GM23248 (cell line): ENCODE data around the gene ZNF526. TPM values are rescaled to one million over a fixed set of nuclear protein-coding genes. Genes with fewer than 3 reads are reported as not detected.

ENCODE experiments used
- DNase-seq: peaks from one replicate; pipeline ENCODE4 v3.0.0-alpha.2; 2015
- H2AFZ ChIP-seq: fragments of 200-600 bp; sonication (generic); 2 replicates; pipeline ENCODE4 v1.6.1; 2016; ENCODE audit warnings: antibody characterized with exemption
- H3F3A ChIP-seq: fragments of 200-600 bp; sonication (generic); 2 replicates; pipeline ENCODE4 v1.6.1; 2016; ENCODE audit warnings: mild to moderate bottlenecking, antibody characterized with exemption, mixed run types; ENCODE audit not compliant: insufficient read depth
- H3K27ac ChIP-seq: fragments of 200-600 bp; sonication (generic); 2 replicates; pipeline ENCODE4 v1.5.1; 2016; ENCODE audit warnings: mild to moderate bottlenecking
- H3K27me3 ChIP-seq: fragments of 200-600 bp; sonication (generic); replicated peaks from 2 replicates; pipeline ENCODE4 v1.6.1; 2016; ENCODE audit warnings: mild to moderate bottlenecking; ENCODE audit not compliant: insufficient read depth
- H3K36me3 ChIP-seq: fragments of 200-600 bp; sonication (generic); 2 replicates; pipeline ENCODE4 v1.6.1; 2016; ENCODE audit warnings: low read depth, mild to moderate bottlenecking
- H3K4me1 ChIP-seq: fragments of 200-600 bp; sonication (generic); 2 replicates; pipeline ENCODE4 v1.6.1; 2016; ENCODE audit warnings: mild to moderate bottlenecking; ENCODE audit not compliant: insufficient read depth
- H3K4me2 ChIP-seq: fragments of 200-600 bp; sonication (generic); one replicate; pipeline ENCODE4 v1.6.1; 2016; ENCODE audit warnings: mild to moderate bottlenecking; ENCODE audit not compliant: unreplicated experiment
- H3K4me3 ChIP-seq: fragments of 200-600 bp; sonication (generic); 2 replicates; pipeline ENCODE4 v1.5.1; 2016; ENCODE audit warnings: mild to moderate bottlenecking
- H3K79me2 ChIP-seq: fragments of 200-600 bp; sonication (generic); 2 replicates; pipeline ENCODE4 v1.6.1; 2016; ENCODE audit warnings: mild to moderate bottlenecking; ENCODE audit not compliant: insufficient read depth
- H3K9ac ChIP-seq: fragments of 200-600 bp; sonication (generic); 2 replicates; pipeline ENCODE4 v1.6.1; 2016; ENCODE audit warnings: mild to moderate bottlenecking
- H3K9me2 ChIP-seq: fragments of 200-600 bp; sonication (generic); 2 replicates; pipeline ENCODE4 v1.6.1; 2016; ENCODE audit warnings: mixed run types, mild to moderate bottlenecking, moderate library complexity; ENCODE audit not compliant: insufficient read depth
- H3K9me3 ChIP-seq: fragments of 200-600 bp; sonication (generic); one replicate; pipeline ENCODE4 v1.6.1; 2017; ENCODE audit warnings: low read depth
- H4K20me1 ChIP-seq: fragments of 200-600 bp; sonication (generic); 2 replicates; pipeline ENCODE4 v1.6.0; 2016; ENCODE audit not compliant: insufficient read depth
- EZH2 ChIP-seq: fragments of 200-600 bp; sonication (generic); IDR thresholded peaks from 2 replicates; pipeline ENCODE4 v1.6.1; 2018; ENCODE audit warnings: antibody characterized with exemption, mild to moderate bottlenecking; ENCODE audit not compliant: insufficient read depth, poor library complexity, severe bottlenecking
- EZH2phosphoT487 ChIP-seq: fragments of 200-600 bp; sonication (generic); IDR thresholded peaks from 2 replicates; pipeline ENCODE4 v1.6.1; 2018; ENCODE audit warnings: antibody characterized with exemption, moderate library complexity, mild to moderate bottlenecking, low read depth; ENCODE audit not compliant: insufficient read depth
- WGBS, 2 experiments: methylation state at CpG; one replicate each; pipeline ENCODE4 v1.1.6; 2015 to 2017; ENCODE audit warnings: low lambda C conversion rate in 2 of 2, low coverage in 1 of 2; ENCODE audit errors: missing lambda C conversion rate in 2 of 2; 5-methylcytosine and 5-hydroxymethylcytosine counted together
- in situ Hi-C: fragments of 300-500 bp; cut with MboI; formaldehyde crosslinking; loops from 2 replicates; pipeline ENCODE4 v1.15.0; 2020
- polyA plus RNA-seq: library from polyadenylated mRNA; unstranded; fragments of >200 nt; fragmentation: Nextera tagmentation; extraction: Ambion mirVana; gene quantifications from 2 replicates; pipeline ENCODE4 v1.2.1, GENCODE V29; 2016
- total RNA-seq: library from RNA; depleted of rRNA; stranded (reverse); fragments of >200 nt; shearing (Covaris generic); gene quantifications from 2 replicates; pipeline ENCODE4 v1.2.3, GENCODE V29; 2014

The ZNF526 gene
- total and polyA plus RNA-seq, 2 experiments from 2014 or later: 7.8 to 10.2 TPM

DNA sequence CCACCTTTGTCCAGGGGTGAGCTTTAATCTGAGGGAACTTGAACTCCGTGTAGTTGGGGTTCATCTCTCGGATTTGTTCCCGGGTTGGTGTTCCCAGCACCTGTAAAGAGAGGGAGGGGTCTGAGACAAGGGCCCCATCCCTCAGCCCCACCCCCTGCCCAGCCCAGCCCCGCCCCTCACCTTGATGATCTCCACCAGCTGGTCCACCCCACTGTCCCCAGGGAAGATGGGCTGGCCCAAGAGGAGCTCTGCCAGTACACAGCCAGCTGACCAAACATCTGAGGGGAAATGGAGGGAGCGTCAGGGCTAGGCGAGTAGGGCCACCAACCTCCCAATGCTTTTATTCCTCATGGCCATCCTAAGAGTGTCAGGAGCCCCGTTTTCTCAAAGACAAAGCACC lies 13.0 kb downstream of the ZNF526 start:
- TF ChIP-seq EZH2phosphoT487 (no peak), EZH2 (no peak)
- Histone ChIP-seq H3K9me3 (no peaks in the 10 kb centered on the region), H3K4me3 (no peak overlapping the region), H3K36me3 (peaks cover 18% of the 10 kb centered on the region; the same call in 1 of the 2 replicates), H3F3A (peaks cover 29% of the 10 kb centered on the region), H3K27me3 (no peaks in the 10 kb centered on the region), H3K4me1 (no peaks in the 10 kb centered on the region), H3K79me2 (peaks cover 79% of the 10 kb centered on the region), H4K20me1 (no peaks in the 10 kb centered on the region), H2AFZ (no peak overlapping the region), H3K4me2 (no peak overlapping the region), H3K27ac (no peak overlapping the region), H3K9me2 (no peaks in the 10 kb centered on the region), H3K9ac (no peak overlapping the region)
- in situ Hi-C loops: no loop called here
- no peak for DNase-seq
- 67 to 77% methylated on average over 5 to 7 of the region's 7 CpGs for WGBS, 2 experiments

DNA sequence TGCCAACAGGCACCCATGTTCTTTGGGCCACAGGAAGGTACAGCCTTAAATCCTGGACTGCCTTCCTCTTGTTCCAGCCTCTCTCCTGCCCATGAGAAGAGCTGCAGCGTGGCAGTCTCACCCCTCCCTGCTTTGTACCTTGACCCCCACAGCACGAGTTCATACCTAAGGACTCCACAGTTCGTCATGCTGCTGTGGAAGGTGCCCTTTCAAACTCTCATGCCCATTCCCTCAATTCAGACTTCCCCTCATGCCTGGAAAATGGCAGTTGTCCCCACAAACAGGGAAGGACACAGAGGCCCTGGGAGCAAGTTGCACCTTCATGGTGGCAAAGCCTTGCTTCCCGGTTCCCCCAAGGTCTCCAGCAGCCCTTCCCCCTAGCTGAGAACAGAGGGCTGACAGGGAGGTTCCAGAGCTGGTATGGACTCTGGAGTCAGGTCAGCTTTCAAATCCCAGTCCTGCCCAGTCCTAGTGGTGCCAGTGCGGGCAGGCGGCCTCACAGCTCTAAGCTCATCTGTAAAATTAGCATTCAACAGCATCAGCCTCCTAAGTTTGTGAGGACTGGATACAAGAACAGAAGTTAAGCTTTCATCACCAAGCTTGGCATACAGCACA lies 13.7 kb downstream of the ZNF526 start:
- Histone ChIP-seq H4K20me1 (no peaks in the 10 kb centered on the region), H3K4me1 (no peaks in the 10 kb centered on the region), H3K9ac (no peak overlapping the region), H3K27ac (no peak overlapping the region), H3K9me3 (no peaks in the 10 kb centered on the region), H3K9me2 (no peaks in the 10 kb centered on the region), H3K36me3 (peaks cover 18% of the 10 kb centered on the region; the same call in 1 of the 2 replicates), H3K4me3 (no peak overlapping the region), H3F3A (peaks cover 24% of the 10 kb centered on the region), H3K4me2 (no peak overlapping the region), H3K27me3 (no peaks in the 10 kb centered on the region), H2AFZ (no peak overlapping the region), H3K79me2 (peaks cover 79% of the 10 kb centered on the region)
- in situ Hi-C loops: no loop called here
- TF ChIP-seq EZH2 (no peak), EZH2phosphoT487 (no peak)
- WGBS, 2 experiments: 87 to 90% methylated on average over 6 of the region's 6 CpGs
- DNase-seq: no peak

DNA sequence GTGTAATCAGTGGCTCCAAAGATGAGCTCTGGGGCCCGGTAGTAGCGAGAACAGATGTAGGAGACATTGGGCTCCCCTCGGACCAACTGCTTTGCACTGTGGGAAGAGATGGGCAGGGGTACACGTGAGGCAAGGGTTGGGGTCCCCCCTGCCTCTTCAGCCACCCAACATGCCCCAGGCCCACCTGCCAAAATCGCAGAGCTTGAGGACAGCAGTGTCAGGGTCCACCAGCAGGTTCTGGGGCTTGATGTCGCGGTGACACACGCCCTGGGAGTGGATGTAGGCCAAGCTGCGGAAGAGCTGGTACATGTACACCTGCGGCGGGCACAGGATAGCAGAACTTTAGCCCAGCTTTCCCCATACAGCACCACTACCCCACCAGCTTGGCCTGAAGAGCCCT lies 14.3 kb downstream of the ZNF526 start:
- WGBS, 2 experiments: 90 to 93% methylated on average over 11 of the region's 11 CpGs
- no peaks in the 10 kb centered on the region for H4K20me1 ChIP-seq
- no peak overlapping the region for H3K4me3 ChIP-seq
- H3K36me3 ChIP-seq: peaks cover 18% of the 10 kb centered on the region; the same call in 1 of the 2 replicates
- H3K79me2 ChIP-seq: peaks cover 79% of the 10 kb centered on the region
- H3K9me2 ChIP-seq: no peaks in the 10 kb centered on the region
- no peaks in the 10 kb centered on the region for H3K9me3 ChIP-seq
- no peak overlapping the region for H2AFZ ChIP-seq
- no peaks in the 10 kb centered on the region for H3K27me3 ChIP-seq
- TF ChIP-seq EZH2: no peak
- no peak for TF ChIP-seq EZH2phosphoT487
- H3K27ac ChIP-seq: no peak overlapping the region
- in situ Hi-C loops: no loop called here
- H3F3A ChIP-seq: peaks cover 19% of the 10 kb centered on the region
- DNase-seq: no peak
- H3K9ac ChIP-seq: no peak overlapping the region
- H3K4me1 ChIP-seq: no peaks in the 10 kb centered on the region
- H3K4me2 ChIP-seq: no peak overlapping the region

DNA sequence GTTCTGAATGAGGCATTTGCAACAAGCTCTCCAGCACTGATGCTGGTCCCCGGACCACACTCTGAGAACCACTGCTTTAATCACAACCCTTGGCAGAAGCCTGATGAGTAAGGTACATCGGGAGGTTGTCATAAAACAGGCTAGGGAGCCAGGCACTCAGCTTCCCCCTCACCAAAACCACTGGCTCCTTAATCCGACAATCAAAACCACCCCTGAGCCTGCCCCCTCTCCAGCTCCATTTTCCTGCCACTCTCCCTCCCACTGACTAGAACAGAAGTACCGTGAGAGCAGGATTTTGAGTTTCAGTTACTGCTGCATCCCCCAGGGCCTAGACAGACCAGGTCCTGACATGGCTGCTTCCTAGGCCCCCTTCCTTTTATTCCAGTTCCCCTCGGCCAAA lies 15.1 kb downstream of the ZNF526 start:
- H3K36me3 ChIP-seq: peaks cover 18% of the 10 kb centered on the region; the same call in 1 of the 2 replicates
- H3K9ac ChIP-seq: no peak overlapping the region
- no peaks in the 10 kb centered on the region for H3K9me3 ChIP-seq
- no peaks in the 10 kb centered on the region for H4K20me1 ChIP-seq
- no peaks in the 10 kb centered on the region for H3K9me2 ChIP-seq
- WGBS, 2 experiments: 86 to 88% methylated on average over 5 of the region's 5 CpGs
- no peak overlapping the region for H2AFZ ChIP-seq
- in situ Hi-C loops: no loop called here
- DNase-seq: no peak
- H3F3A ChIP-seq: peaks cover 19% of the 10 kb centered on the region
- no peak overlapping the region for H3K4me2 ChIP-seq
- H3K79me2 ChIP-seq: peaks cover 79% of the 10 kb centered on the region
- 0 out of 2 replicates have a peak, but pooled peaks cover under 1% of the 10 kb centered on the region for H3K4me1 ChIP-seq
- no peak overlapping the region for H3K27ac ChIP-seq
- no peak overlapping the region for H3K4me3 ChIP-seq
- H3K27me3 ChIP-seq: no peaks in the 10 kb centered on the region
- TF ChIP-seq EZH2: no peak
- no peak for TF ChIP-seq EZH2phosphoT487
